Peyer's patch (tissue), 4 donors: ENCODE results near the gene STRN4. TPM values are rescaled to one million over a fixed set of nuclear protein-coding genes. Genes with fewer than 3 reads are reported as not detected.

Experiments used
- DNase-seq, 3 donors: peaks; one replicate each; pipeline ENCODE4 v3.0.0-alpha.2; 2017 to 2019
- H3K27ac ChIP-seq, 4 donors: fragments of 200-600 bp; sonication (generic); one replicate each; pipeline ENCODE4 v1.5.1; 2016 to 2019
- H3K27me3 ChIP-seq, 2 donors: fragments of 200-600 bp; sonication (generic); one replicate each; pipeline ENCODE4 v1.5.1; 2019
- H3K36me3 ChIP-seq, 3 donors: fragments of 200-600 bp; sonication (generic); one replicate each; pipeline ENCODE4 v1.5.1; 2016 to 2019
- H3K4me1 ChIP-seq, 4 donors: fragments of 200-600 bp; sonication (generic); one replicate each; pipeline ENCODE4 v1.5.1; 2016 to 2019
- H3K4me3 ChIP-seq, 4 donors: fragments of 200-600 bp; sonication (generic); 1 replicate in 3 of 4; 2 replicates in 1 of 4; pipeline ENCODE4 v1.5.1; 2016 to 2019; ENCODE audit warnings: mild to moderate bottlenecking in 1 of 4
- H3K9me3 ChIP-seq, 4 donors: fragments of 200-600 bp; sonication (generic); one replicate each; pipeline ENCODE4 v1.5.1; 2016 to 2019; ENCODE audit warnings: mild to moderate bottlenecking in 1 of 4
- CTCF ChIP-seq, 6 experiments: fragments of 450-650 bp in 4 of 6; fragments of 200-600 bp in 2 of 6; sonication (generic) in 1 of 6; IDR thresholded peaks; one replicate each; pipeline ENCODE4 v1.5.1; 2017 to 2019; ENCODE audit warnings: antibody characterized with exemption in 6 of 6, mild to moderate bottlenecking in 3 of 6, moderate library complexity in 1 of 6
- POLR2A ChIP-seq, 2 donors: fragments of 450-650 bp; IDR thresholded peaks; one replicate each; pipeline ENCODE4 v1.5.1; 2017; ENCODE audit warnings: antibody characterized with exemption in 2 of 2, mild to moderate bottlenecking in 2 of 2, moderate library complexity in 2 of 2
- total RNA-seq, 4 donors: library from RNA; depleted of rRNA; stranded (reverse); fragments of >200 nt; gene quantifications; one replicate each; pipeline ENCODE4 v1.1.0, GENCODE V29; 2016

STRN4 gene
- total RNA-seq, 4 donors from 2014 or later = 80.9 to 146 (median 116) TPM

GRCh38 chr19:46731584-46731983 is 14.7 kb downstream of the STRN4 start:
- no peak overlapping the region for H3K4me3 ChIP-seq
- H3K9me3 ChIP-seq = no peaks in the 10 kb centered on the region
- H3K27ac ChIP-seq = peak overlapping the region in 1 of 4 donors; percentile 28
- H3K27me3 ChIP-seq = no peaks in the 10 kb centered on the region
- DNase-seq = no peak
- H3K4me1 ChIP-seq = peaks cover 0 to 10% (median 0%) of the 10 kb centered on the region in 4 donors
- TF ChIP-seq CTCF (IDR thresholded peaks at IDR 0.05) (no peak), POLR2A (IDR thresholded peaks at IDR 0.05) (no peak)
- peaks cover 0 to 91% (median 0%) of the 10 kb centered on the region in 3 donors for H3K36me3 ChIP-seq

GRCh38 chr19:46731007-46731501 is 15.2 kb downstream of the STRN4 start:
- Histone ChIP-seq H3K4me3 (no peak overlapping the region), H3K36me3 (peaks cover 0 to 93% (median 0%) of the 10 kb centered on the region in 3 donors), H3K9me3 (no peaks in the 10 kb centered on the region), H3K27ac (peak overlapping the region in 1 of 4 donors; percentile 28), H3K27me3 (no peaks in the 10 kb centered on the region), H3K4me1 (peaks cover 0 to 10% (median 0%) of the 10 kb centered on the region in 4 donors)
- no peak for DNase-seq
- TF ChIP-seq POLR2A (IDR thresholded peaks at IDR 0.05) = no peak
- TF ChIP-seq CTCF (IDR thresholded peaks at IDR 0.05) = no peak

GRCh38 chr19:46730595-46730994 is 15.7 kb downstream of the STRN4 start:
- Histone ChIP-seq H3K4me1 (peaks cover 0 to 10% (median 0%) of the 10 kb centered on the region in 4 donors), H3K4me3 (no peak overlapping the region), H3K27me3 (no peaks in the 10 kb centered on the region), H3K36me3 (peaks cover 0 to 93% (median 0%) of the 10 kb centered on the region in 3 donors), H3K27ac (no peak overlapping the region), H3K9me3 (no peaks in the 10 kb centered on the region)
- TF ChIP-seq CTCF (IDR thresholded peaks at IDR 0.05) (no peak), POLR2A (IDR thresholded peaks at IDR 0.05) (no peak)
- no peak for DNase-seq

GRCh38 chr19:46730187-46730586 is 16.1 kb downstream of the STRN4 start:
- Histone ChIP-seq H3K4me3 (no peak overlapping the region), H3K36me3 (peaks cover 0 to 93% (median 0%) of the 10 kb centered on the region in 3 donors), H3K9me3 (no peaks in the 10 kb centered on the region), H3K27ac (no peak overlapping the region), H3K27me3 (no peaks in the 10 kb centered on the region), H3K4me1 (peaks cover 0 to 10% (median 0%) of the 10 kb centered on the region in 4 donors)
- no peak for DNase-seq
- no peak for TF ChIP-seq CTCF (IDR thresholded peaks at IDR 0.05)
- TF ChIP-seq POLR2A (IDR thresholded peaks at IDR 0.05) = no peak

- TF ChIP-seq CTCF (IDR thresholded peaks at IDR 0.05) (no peak), POLR2A (IDR thresholded peaks at IDR 0.05) (no peak)
- no peak overlapping the region for H3K27ac ChIP-seq
- H3K36me3 ChIP-seq = peaks cover 0 to 93% (median 0%) of the 10 kb centered on the region in 3 donors
- no peaks in the 10 kb centered on the region for H3K9me3 ChIP-seq
- H3K4me1 ChIP-seq = peaks cover 0 to 10% (median 0%) of the 10 kb centered on the region in 4 donors
- no peaks in the 10 kb centered on the region for H3K27me3 ChIP-seq
- no peak overlapping the region for H3K4me3 ChIP-seq
- DNase-seq = no peak
These were observed 16.6 kb downstream of the STRN4 start for GRCh38 chr19:46729696-46730095.
